Activated T-cell treated with anti-CD3 and anti-CD28 coated beads, Interleukin-2, amount 50 U/mL, for 72 hours (primary cell): Measurements from ENCODE around the gene CNOT6. TPM values are rescaled to one million over a fixed set of nuclear protein-coding genes. Genes with fewer than 3 reads are reported as not detected.

Experiments used
- ATAC-seq, 2 donors: fragments of 150-1000 bp; cut with Tn5 transposase; replicated peaks in 1 of 2; 2 replicates each; pipeline ENCODE4 v1.10.0; 2021; ENCODE audit warnings: moderate library complexity in 2 of 2, mild to moderate bottlenecking in 1 of 2
- DNase-seq, 2 donors: peaks; one replicate each; pipeline ENCODE4 v3.0.0; 2021 to 2022; ENCODE audit warnings: mixed read lengths in 1 of 2
- H3K27ac Mint-ChIP-seq: one replicate; pipeline ENCODE4 v1.8.0; 2022; ENCODE audit warnings: mild to moderate bottlenecking, moderate library complexity, mixed read lengths
- H3K27me3 Mint-ChIP-seq: one replicate; pipeline ENCODE4 v1.8.0; 2022; ENCODE audit warnings: low read depth, mixed read lengths
- H3K36me3 Mint-ChIP-seq, 2 donors: one replicate each; pipeline ENCODE4 v1.8.0; 2022; ENCODE audit warnings: mixed read lengths in 2 of 2, mild to moderate bottlenecking in 1 of 2; ENCODE audit not compliant: insufficient read depth in 2 of 2
- H3K4me1 Mint-ChIP-seq: one replicate; pipeline ENCODE4 v1.8.0; 2022; ENCODE audit warnings: low read depth, mixed read lengths
- H3K4me3 Mint-ChIP-seq, 2 donors: one replicate each; pipeline ENCODE4 v1.8.0; 2022; ENCODE audit warnings: mild to moderate bottlenecking in 2 of 2, mixed read lengths in 2 of 2, moderate library complexity in 2 of 2
- H3K9me3 Mint-ChIP-seq, 2 donors: one replicate each; pipeline ENCODE4 v1.8.0; 2022; ENCODE audit warnings: mixed read lengths in 2 of 2
- total RNA-seq, 2 donors: library from RNA; stranded (reverse); gene quantifications; one replicate each; pipeline ENCODE4 v1.2.3, GENCODE V29; 2022

Gene CNOT6
- total RNA-seq, 2 donors from 2014 or later: 34.0 to 34.3 TPM

- H3K36me3 Mint-ChIP-seq: peaks cover 1 to 2% of the 10 kb centered on the region in 2 donors
- H3K9me3 Mint-ChIP-seq: no peaks in the 10 kb centered on the region
- ATAC-seq (no peak), DNase-seq (no peak)
- H3K27ac Mint-ChIP-seq: no peak overlapping the region
- peaks cover 5% of the 10 kb centered on the region for H3K4me1 Mint-ChIP-seq
- H3K27me3 Mint-ChIP-seq: peaks cover 25% of the 10 kb centered on the region
- H3K4me3 Mint-ChIP-seq: no peak overlapping the region
Observed at GRCh38 chr5:180595381-180596114, 101.4 kb downstream of the CNOT6 start.

DNA sequence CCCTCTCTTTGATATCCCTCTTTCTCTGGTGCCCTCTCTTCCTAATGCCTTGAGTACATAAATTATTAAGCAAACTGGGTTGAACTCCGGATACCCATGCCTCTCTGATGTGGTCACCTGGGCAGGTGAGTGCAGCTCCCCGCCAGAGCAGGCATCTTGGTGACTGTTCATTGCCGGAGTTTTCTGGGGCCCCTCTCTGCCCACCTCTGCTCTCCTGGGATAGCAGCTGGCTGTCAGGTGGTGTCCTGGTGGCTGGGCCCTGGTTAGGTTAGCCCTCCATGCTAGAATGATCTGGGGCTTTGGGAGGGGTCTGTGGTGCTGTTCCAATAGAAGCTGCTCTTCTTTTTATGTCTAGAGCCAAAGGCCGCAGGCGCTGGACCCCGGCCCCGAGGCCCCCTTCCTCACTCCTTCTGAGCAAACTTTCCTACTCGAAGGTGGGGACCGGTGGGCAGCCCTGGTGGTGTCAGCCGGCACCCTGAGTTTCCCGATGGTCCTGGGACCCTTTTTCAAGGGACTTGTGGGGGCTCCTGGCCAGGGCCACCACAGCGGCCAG is 102.0 kb downstream of the CNOT6 start:
- Mint-ChIP-seq H3K27me3 (peaks cover 25% of the 10 kb centered on the region), H3K4me3 (no peak overlapping the region), H3K36me3 (peaks cover 1 to 2% of the 10 kb centered on the region in 2 donors), H3K9me3 (no peaks in the 10 kb centered on the region), H3K27ac (no peak overlapping the region), H3K4me1 (peaks cover 5% of the 10 kb centered on the region)
- ATAC-seq (no peak), DNase-seq (no peak)

DNA sequence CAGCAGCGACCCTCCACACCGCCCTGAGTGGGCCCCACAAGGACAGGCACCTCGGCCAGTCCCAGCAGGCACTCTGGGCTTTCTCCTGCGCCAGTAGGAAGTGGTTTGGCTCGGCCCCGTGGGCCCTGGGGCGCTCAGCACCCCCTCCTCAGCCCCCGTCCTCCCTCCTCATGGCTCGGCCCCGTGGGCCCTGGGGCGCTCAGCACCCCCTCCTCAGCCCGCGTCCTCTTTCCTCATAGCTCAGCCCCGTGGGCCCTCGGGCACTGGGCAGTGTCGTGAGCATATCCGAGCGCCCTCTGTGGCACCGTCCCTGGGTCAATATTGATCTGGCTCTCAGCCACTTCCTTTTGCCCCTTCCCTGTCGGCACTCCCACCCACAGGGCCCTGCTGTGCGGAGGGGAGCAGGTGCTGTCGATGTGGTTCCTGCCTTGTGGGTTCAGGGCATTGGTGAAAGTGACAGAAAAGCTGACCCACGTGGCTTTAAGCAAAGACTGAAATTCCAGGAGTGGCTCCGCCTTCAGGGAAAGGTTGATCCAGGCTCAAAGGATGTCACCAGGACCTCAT is 102.6 kb downstream of the CNOT6 start:
- H3K4me3 Mint-ChIP-seq: no peak overlapping the region
- peaks cover 25% of the 10 kb centered on the region for H3K27me3 Mint-ChIP-seq
- H3K4me1 Mint-ChIP-seq: peaks cover 5% of the 10 kb centered on the region
- no peak overlapping the region for H3K27ac Mint-ChIP-seq
- H3K36me3 Mint-ChIP-seq: peaks cover 1 to 2% of the 10 kb centered on the region in 2 donors
- no peak for DNase-seq
- ATAC-seq: no peak
- H3K9me3 Mint-ChIP-seq: no peaks in the 10 kb centered on the region

- H3K27ac Mint-ChIP-seq: no peak overlapping the region
- H3K36me3 Mint-ChIP-seq: no peaks in the 10 kb centered on the region
- no peak overlapping the region for H3K4me3 Mint-ChIP-seq
- no peaks in the 10 kb centered on the region for H3K4me1 Mint-ChIP-seq
- no peaks in the 10 kb centered on the region for H3K9me3 Mint-ChIP-seq
- peaks cover 10% of the 10 kb centered on the region for H3K27me3 Mint-ChIP-seq
- no peak for DNase-seq
- ATAC-seq: no peak
Observed at GRCh38 chr5:180598316-180598701, 104.1 kb downstream of the CNOT6 start.

GRCh38 chr5:180598797-180599589 is 104.8 kb downstream of the CNOT6 start:
- Mint-ChIP-seq H3K4me1 (no peaks in the 10 kb centered on the region), H3K27ac (no peak overlapping the region), H3K27me3 (peaks cover 3% of the 10 kb centered on the region), H3K9me3 (no peaks in the 10 kb centered on the region), H3K4me3 (no peak overlapping the region), H3K36me3 (no peaks in the 10 kb centered on the region)
- no peak for ATAC-seq
- no peak for DNase-seq

GRCh38 chr5:180599590-180599914 is 105.4 kb downstream of the CNOT6 start:
- no peaks in the 10 kb centered on the region for H3K4me1 Mint-ChIP-seq
- DNase-seq: no peak
- H3K27me3 Mint-ChIP-seq: no peaks in the 10 kb centered on the region
- no peak overlapping the region for H3K4me3 Mint-ChIP-seq
- no peak for ATAC-seq
- H3K9me3 Mint-ChIP-seq: no peaks in the 10 kb centered on the region
- no peak overlapping the region for H3K27ac Mint-ChIP-seq
- no peaks in the 10 kb centered on the region for H3K36me3 Mint-ChIP-seq

DNA sequence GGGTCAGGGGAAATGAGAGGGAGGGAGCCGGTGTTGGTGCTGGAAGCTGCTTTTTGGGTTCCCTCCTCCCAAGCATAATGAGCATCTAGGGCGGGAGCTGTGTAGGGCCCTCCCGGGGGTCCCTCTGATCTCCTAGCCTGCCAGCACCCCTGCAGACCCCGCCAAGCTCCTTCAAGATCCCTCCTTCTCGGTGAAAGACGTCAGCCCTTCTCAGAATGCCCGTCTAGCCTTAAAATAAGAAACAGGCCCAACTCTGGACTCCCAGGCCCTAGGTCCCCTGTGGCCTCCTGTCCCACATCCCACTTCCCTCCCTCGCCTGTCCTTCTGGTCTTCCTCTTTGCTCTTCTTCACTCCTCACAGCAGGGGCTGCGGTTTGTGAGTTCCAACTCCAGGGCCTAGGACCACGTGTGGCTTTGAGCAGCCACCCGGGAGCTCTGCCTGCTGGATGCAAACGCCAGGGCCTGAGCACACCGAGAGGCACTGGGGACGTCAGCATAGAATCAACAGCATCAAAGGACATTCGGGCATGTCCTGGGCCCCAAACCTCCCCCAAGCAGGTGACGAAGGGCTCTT is 105.9 kb downstream of the CNOT6 start:
- peaks cover under 1% of the 10 kb centered on the region for H3K4me1 Mint-ChIP-seq
- no peak overlapping the region for H3K27ac Mint-ChIP-seq
- peaks cover 2% of the 10 kb centered on the region for H3K27me3 Mint-ChIP-seq
- no peaks in the 10 kb centered on the region for H3K9me3 Mint-ChIP-seq
- no peaks in the 10 kb centered on the region for H3K36me3 Mint-ChIP-seq
- no peak for ATAC-seq
- no peak for DNase-seq
- H3K4me3 Mint-ChIP-seq: no peak overlapping the region

DNA sequence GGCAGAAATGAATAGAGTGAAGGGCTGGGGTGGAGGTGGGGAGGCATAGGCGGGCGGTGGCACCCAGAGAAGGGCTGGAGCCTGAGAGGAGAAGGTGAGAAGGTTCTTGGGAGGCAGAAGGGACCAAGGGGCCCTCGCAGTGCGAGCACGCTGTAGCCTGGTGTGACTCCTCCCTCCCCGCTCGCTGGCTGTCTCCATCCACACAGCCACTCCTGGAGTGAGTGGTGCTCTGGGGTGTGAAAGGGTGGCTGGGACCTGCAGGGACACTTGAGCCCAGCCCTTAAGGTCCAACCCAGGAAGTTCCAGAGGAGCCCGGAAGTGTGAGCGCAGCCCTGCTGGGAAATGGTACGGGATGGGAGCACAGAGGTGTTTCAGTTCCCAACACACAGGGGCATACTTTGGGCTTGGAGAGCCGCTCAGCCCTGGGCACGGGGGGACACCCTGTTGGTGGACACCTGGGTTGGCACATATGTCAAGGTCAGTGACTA is 106.4 kb downstream of the CNOT6 start:
- Mint-ChIP-seq H3K9me3 (no peaks in the 10 kb centered on the region), H3K4me3 (no peak overlapping the region), H3K27me3 (peaks cover 7% of the 10 kb centered on the region), H3K4me1 (peaks cover 6% of the 10 kb centered on the region), H3K36me3 (no peaks in the 10 kb centered on the region), H3K27ac (no peak overlapping the region)
- ATAC-seq (no peak), DNase-seq (no peak)

DNA sequence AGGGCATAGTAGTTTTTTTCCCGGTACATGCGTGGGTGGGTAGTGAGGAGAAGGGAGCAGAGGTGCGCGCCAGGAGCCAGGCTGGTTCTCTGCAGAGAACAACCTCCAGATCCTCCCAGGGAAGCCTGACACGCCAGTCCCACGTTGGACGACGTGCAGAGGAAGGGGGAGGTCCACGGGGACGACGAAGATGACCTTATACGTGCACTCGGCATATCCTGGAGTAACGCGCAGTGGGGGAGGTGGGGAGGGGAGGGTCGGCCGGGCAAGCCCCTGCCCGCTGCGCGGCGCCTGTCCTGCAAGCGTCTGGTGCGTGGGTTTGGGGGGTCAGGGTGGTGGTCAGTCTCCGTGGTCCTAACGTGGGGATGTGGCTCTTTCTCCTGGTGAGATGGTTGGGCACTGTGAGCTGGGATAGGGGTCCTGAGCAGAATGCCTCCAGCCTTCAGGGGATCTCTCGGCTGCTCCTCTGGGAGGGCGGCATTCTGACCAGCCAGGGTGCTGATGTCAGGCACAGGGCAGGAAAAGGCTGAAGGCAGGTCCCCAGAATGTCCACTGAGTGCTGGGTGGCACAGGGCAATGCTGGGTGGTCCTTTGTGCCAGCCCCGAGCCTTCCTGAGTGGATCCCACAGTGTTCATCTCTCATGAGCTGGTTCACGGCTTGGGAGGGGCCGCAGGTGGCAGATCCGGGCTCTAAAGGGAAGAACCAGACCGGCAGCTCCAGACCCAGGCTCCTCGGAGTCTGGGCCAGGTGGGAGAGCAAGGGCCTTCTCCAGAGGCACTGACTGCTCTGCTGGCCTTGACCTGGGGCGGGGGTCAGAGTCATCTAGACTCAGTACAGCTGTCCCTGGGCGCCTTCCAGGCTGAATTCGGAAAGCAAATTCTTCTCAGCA is 107.7 kb downstream of the CNOT6 start:
- Mint-ChIP-seq H3K9me3 (no peaks in the 10 kb centered on the region), H3K27me3 (peaks cover 8% of the 10 kb centered on the region), H3K4me1 (peaks cover 14% of the 10 kb centered on the region), H3K4me3 (no peak overlapping the region), H3K27ac (no peak overlapping the region), H3K36me3 (no peaks in the 10 kb centered on the region)
- ATAC-seq: no peak
- DNase-seq: no peak

DNA sequence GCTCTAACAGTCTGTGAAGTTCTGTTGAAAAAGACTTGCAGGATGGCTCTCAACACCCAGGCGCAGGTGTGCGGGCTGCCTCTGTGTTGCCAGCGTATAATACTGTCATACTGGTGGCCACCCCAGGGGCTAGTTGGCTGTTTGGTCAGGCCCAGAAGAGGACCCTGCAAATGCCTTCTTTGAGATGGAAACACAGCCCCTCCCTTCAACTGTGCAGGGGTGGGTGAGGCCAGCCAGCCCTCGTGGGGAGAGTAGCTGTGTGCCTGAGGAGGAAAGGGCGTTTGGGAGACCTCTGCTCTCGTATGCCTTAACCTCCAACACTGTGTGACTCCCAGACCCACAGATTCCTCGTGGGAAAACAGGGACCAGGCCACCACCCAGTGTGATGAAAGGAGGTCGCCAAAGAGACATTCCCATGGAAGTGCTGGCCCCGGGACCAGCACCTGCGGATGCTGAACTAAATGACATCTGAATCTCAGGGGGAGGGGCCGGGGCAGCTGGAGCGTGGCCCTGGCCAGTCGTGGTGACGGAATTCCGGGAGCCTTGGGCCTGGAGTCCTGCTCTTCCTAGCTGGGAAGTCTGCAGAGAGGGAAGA is 108.4 kb downstream of the CNOT6 start:
- Mint-ChIP-seq H3K27me3 (peaks cover 8% of the 10 kb centered on the region), H3K27ac (no peak overlapping the region), H3K9me3 (no peaks in the 10 kb centered on the region), H3K36me3 (no peaks in the 10 kb centered on the region), H3K4me3 (no peak overlapping the region), H3K4me1 (peaks cover 14% of the 10 kb centered on the region)
- no peak for ATAC-seq
- DNase-seq: no peak

DNA sequence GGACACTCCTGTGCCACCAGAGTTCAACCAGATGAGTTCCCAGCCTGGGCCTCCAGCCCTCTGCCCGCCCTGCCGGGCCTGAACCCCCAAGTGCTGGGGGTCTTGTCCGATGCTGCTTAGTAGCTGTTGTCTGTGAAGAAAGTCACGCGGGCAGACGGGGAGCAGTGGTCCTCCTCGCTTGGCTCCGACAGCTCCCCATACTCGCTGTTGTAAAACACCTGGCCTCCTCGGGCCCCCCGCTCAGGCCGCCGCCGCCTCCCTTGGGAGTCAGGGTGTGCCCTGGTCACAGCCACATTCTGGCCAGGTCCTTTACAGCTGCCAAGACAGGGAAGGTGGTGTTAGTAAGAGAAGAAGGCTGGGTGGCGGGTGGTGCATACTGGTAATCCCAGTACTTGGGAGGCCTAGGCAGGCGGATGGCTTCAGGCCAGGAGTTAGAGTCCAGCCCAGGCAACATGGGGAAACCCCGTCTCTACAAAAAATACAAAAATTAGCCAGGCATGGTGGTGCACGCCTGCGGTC is 109.0 kb downstream of the CNOT6 start:
- ATAC-seq (no peak), DNase-seq (no peak)
- peaks cover 18% of the 10 kb centered on the region for H3K4me1 Mint-ChIP-seq
- H3K27ac Mint-ChIP-seq: no peak overlapping the region
- H3K36me3 Mint-ChIP-seq: no peaks in the 10 kb centered on the region
- H3K4me3 Mint-ChIP-seq: no peak overlapping the region
- H3K9me3 Mint-ChIP-seq: no peaks in the 10 kb centered on the region
- H3K27me3 Mint-ChIP-seq: peaks cover 8% of the 10 kb centered on the region

DNA sequence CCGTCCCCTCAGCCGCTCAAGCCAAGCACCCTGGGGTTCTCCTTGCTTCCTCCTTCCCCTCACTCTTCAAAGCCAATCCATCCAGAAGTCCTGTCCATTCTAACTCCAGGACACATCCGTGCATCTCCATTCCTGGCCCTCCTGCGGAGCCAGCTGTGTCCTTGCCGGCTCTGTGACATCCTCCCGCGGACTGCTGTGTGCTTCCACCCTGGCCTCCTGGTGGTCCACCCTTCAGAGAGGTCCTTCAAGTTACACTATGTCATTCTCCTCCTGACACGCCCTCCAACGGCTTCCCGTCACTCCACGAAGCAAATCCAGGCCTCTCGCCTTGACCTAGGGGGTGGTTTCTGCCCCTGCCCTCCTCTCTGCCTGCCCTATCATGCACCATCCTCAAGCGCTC is 110.1 kb downstream of the CNOT6 start:
- no peak for ATAC-seq
- H3K9me3 Mint-ChIP-seq: no peaks in the 10 kb centered on the region
- peaks cover 8% of the 10 kb centered on the region for H3K27me3 Mint-ChIP-seq
- DNase-seq: no peak
- H3K36me3 Mint-ChIP-seq: no peaks in the 10 kb centered on the region
- peaks cover 22% of the 10 kb centered on the region for H3K4me1 Mint-ChIP-seq
- no peak overlapping the region for H3K4me3 Mint-ChIP-seq
- no peak overlapping the region for H3K27ac Mint-ChIP-seq
